HUES48 (cell line): ENCODE data around the gene FREY1.

Experiments
- H3K27ac ChIP-seq: one replicate; pipeline ENCODE4 v1.7.0; 2013; ENCODE audit warnings: low read depth, low read length, inconsistent platforms
- H3K27me3 ChIP-seq: 2 replicates; pipeline ENCODE4 v1.6.1; 2013; ENCODE audit warnings: mild to moderate bottlenecking, low read length; ENCODE audit not compliant: control insufficient read depth, insufficient read depth
- H3K36me3 ChIP-seq: 2 replicates; pipeline ENCODE4 v1.6.1; 2013; ENCODE audit warnings: low read length; ENCODE audit not compliant: control insufficient read depth, insufficient read depth
- H3K4me1 ChIP-seq: 2 replicates; pipeline ENCODE4 v1.6.1; 2013; ENCODE audit warnings: mild to moderate bottlenecking, low read length; ENCODE audit not compliant: control insufficient read depth, insufficient read depth
- H3K4me3 ChIP-seq: 2 replicates; pipeline ENCODE4 v1.5.1; 2013; ENCODE audit warnings: mild to moderate bottlenecking, low read depth, low read length
- H3K9ac ChIP-seq: 2 replicates; pipeline ENCODE4 v1.6.1; 2013; ENCODE audit warnings: mild to moderate bottlenecking, low read depth, low read length, moderate library complexity
- H3K9me3 ChIP-seq: 2 replicates; pipeline ENCODE4 v1.6.1; 2013; ENCODE audit warnings: low read length; ENCODE audit not compliant: control insufficient read depth, insufficient read depth

FREY1 gene

DNA sequence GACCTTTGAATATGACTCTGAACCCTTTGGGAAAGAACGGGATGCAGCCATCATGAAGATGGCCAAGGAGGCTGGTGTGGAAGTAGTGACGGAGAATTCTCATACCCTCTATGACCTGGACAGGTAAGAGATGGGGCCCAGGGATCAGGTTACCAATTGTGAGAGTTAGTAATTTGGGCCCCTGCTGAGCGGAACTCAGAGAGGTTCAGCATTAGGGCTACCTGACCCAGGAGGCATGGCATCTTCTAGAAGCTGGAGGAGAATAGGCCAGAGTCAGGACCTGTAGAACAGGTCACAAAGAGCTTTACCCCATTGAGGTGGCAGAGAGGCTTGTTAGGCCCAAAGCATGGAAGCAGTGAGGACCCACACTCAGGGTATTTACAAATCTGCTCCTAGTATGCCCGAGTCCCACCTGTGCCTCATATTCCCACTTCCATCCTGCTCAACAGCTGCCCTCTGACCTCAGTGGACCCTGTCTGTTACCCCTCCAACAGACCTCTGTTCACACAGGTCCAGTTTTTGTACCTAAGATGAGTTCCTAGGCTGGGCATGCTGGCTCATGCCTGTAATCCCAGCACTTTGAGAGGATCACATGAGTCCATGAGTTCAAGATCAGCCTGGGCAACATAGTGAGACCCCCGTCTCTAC is 48.2 kb downstream of the FREY1 start:
- Histone ChIP-seq H3K27me3 (no peaks in the 10 kb centered on the region), H3K4me3 (no peak overlapping the region), H3K27ac (no peak overlapping the region), H3K9ac (no peak overlapping the region), H3K9me3 (no peaks in the 10 kb centered on the region), H3K4me1 (peaks cover 32% of the 10 kb centered on the region), H3K36me3 (peaks cover 55% of the 10 kb centered on the region)

DNA sequence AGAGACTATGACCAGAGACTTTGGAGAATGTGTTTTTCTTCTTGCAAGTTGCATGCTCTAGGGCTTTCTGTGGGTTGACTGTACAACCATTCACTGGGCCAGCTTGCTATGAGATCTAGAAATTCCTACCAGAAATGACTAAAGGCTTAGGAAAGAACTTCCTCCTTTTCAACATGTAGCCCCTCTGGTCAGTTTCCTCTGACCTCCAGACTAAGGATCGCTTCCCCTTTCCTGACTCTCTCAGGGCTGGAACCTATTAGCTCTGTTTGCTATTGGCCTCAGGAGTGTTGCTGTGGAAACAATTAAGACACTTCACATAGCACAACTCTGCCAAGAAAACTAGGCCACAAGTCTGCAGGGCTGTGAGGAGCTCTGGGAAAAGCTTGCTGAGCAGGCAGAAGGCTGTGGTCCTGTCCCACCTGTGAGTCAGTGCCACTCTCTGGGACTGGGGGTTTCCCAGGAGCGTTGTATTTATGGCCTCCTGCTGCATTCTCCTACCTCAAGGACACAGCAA is 49.1 kb downstream of the FREY1 start:
- H3K9me3 ChIP-seq = no peaks in the 10 kb centered on the region
- H3K4me3 ChIP-seq = no peak overlapping the region
- no peaks in the 10 kb centered on the region for H3K27me3 ChIP-seq
- H3K4me1 ChIP-seq = peaks cover 40% of the 10 kb centered on the region
- no peak overlapping the region for H3K9ac ChIP-seq
- peaks cover 47% of the 10 kb centered on the region for H3K36me3 ChIP-seq
- peak overlapping the region; percentile 7 for H3K27ac ChIP-seq
